ENCODE data around the gene NPW. TPM values are rescaled to one million over a fixed set of nuclear protein-coding genes. Genes with fewer than 3 reads are reported as not detected.

NPW gene
- total and polyA plus RNA-seq, 9 of the 15 experiments (the other 6 are each of a cell fraction or from before 2014, with no cell fraction given), result 0.14 to 4.0 (median 2.6) TPM; not detected in 4

- peaks cover 4% of the 10 kb centered on the region; the same call in 1 of the 2 replicates for H4K20me1 ChIP-seq (replicated peaks; ENCODE audit: control insufficient read depth, insufficient read depth, low read length)
- H3K9me1 ChIP-seq (ENCODE audit: control insufficient read depth, insufficient read depth, low read length), result no peaks in the 10 kb centered on the region
- ChIA-PET POLR2A (interaction anchor here (0.5 to 0.9 kb wide), 2 partner anchors 13 to 285 kb away, joined by 4 to 5 read pairs; no protein-coding TSS in a partner anchor), CTCF (ENCODE audit: low intra/inter-chr PET ratio) (no interaction called here)
- no peak overlapping the region for H3K4me3 ChIP-seq
- DNase-seq (ENCODE audit: extremely low read depth in 1 of 4, low spot score in 3 of 4) (no peak), FAIRE-seq (no peak), ATAC-seq (no peak)
- H2AFZ ChIP-seq (ENCODE audit: low read depth, low read length), result no peak overlapping the region
- H3K9me3 ChIP-seq (replicated peaks; ENCODE audit: control insufficient read depth, insufficient read depth, low read depth, low read length), result no peaks in the 10 kb centered on the region
- H3K36me3 ChIP-seq (ENCODE audit: control insufficient read depth, insufficient read depth, low read length), result peaks cover 45% of the 10 kb centered on the region; the same call in 1 of the 3 replicates
- no peak overlapping the region for H3K27ac ChIP-seq (ENCODE audit: extremely low read depth, low read depth, low read length)
- no peak overlapping the region; a peak in 1 of 4 replicates for H3K9ac ChIP-seq (ENCODE audit: insufficient read depth in 1 of 2, low read depth in 2 of 2, low read length in 2 of 2)
- H3K27me3 ChIP-seq (ENCODE audit: control insufficient read depth in 2 of 2, insufficient read depth in 2 of 2, low read length in 2 of 2), result no peaks in the 10 kb centered on the region
- H3K79me2 ChIP-seq (ENCODE audit: control insufficient read depth, insufficient read depth, low read length), result peaks cover 8% of the 10 kb centered on the region
- intact Hi-C loops (cut with micrococcal nuclease), result no loop called here
- BruUV-seq (replicated peaks), result no TSS peak
- in situ Hi-C loops (cut with MboI), result no loop called here
- no peak overlapping the region for H3K4me2 ChIP-seq (ENCODE audit: insufficient read depth, low read length)
- peaks cover 4 to 46% of the 10 kb centered on the region in 2 experiments; a peak in 4 of 5 replicates for H3K4me1 ChIP-seq (replicated peaks in 1 of 2; ENCODE audit: control insufficient read depth in 2 of 2, insufficient read depth in 2 of 2, low read length in 2 of 2)
- TF ChIP-seq ZMIZ1 (IDR thresholded peaks at IDR 0.05; ENCODE audit: low read depth in 2 of 2, low read length in 2 of 2), result no peak
- no peak for TF ChIP-seq RBM17 (IDR thresholded peaks at IDR 0.05; ENCODE audit: borderline replicate concordance, low read depth, low read length)
- TF ChIP-seq TAL1 (IDR thresholded peaks at IDR 0.05), result no peak
- WGBS (ENCODE audit: insufficient coverage, low coverage, missing lambda C conversion rate), result 89% methylated on average over 19 of the region's 21 CpGs
These were observed 33.6 kb downstream of the NPW start for GRCh38 chr16:2053211-2053610.

All from K562 (cell line).